Heart left ventricle (tissue), 16 donors: ENCODE data around the gene ZNF804A. TPM values are rescaled to one million over a fixed set of nuclear protein-coding genes. Genes with fewer than 3 reads are reported as not detected.

Experiments
- ATAC-seq, 4 donors: fragments of 200-7000 bp; cut with Tn5 transposase; one replicate each; pipeline ENCODE4 v1.9.1; 2020 to 2022; ENCODE audit warnings: moderate library complexity in 4 of 4, mild to moderate bottlenecking in 3 of 4, moderate number of reproducible peaks in 1 of 4
- DNase-seq, 5 donors: peaks; one replicate each; pipeline ENCODE4 v3.0.0-alpha.2; 2020
- H3K27ac ChIP-seq, 12 donors: fragments of 200-600 bp; sonication (generic) in 4 of 12; one replicate each; pipeline versions ENCODE4 v1.5.0 to v1.8.0; 2016 to 2022; ENCODE audit warnings: mild to moderate bottlenecking in 2 of 12
- H3K27me3 ChIP-seq, 9 donors: fragments of 200-600 bp; sonication (generic) in 2 of 9; one replicate each; pipeline versions ENCODE4 v1.5.1 to v1.8.0; 2016 to 2022; ENCODE audit warnings: mild to moderate bottlenecking in 3 of 9
- H3K36me3 ChIP-seq, 9 donors: fragments of 200-600 bp; sonication (generic) in 2 of 9; one replicate each; pipeline versions ENCODE4 v1.5.0 to v1.8.0; 2018 to 2022; ENCODE audit warnings: mild to moderate bottlenecking in 2 of 9
- H3K4me1 ChIP-seq, 12 donors: fragments of 200-600 bp; sonication (generic) in 4 of 12; one replicate each; pipeline versions ENCODE4 v1.5.0 to v1.8.0; 2016 to 2022; ENCODE audit warnings: mild to moderate bottlenecking in 3 of 12
- H3K4me3 ChIP-seq, 12 donors: fragments of 200-600 bp; sonication (generic) in 4 of 12; one replicate each; pipeline versions ENCODE4 v1.5.0 to v1.8.0; 2017 to 2022; ENCODE audit warnings: mild to moderate bottlenecking in 9 of 12, moderate library complexity in 4 of 12
- H3K9me3 ChIP-seq, 12 donors: fragments of 200-600 bp; sonication (generic) in 4 of 12; one replicate each; pipeline versions ENCODE4 v1.5.0 to v1.8.0; 2016 to 2022; ENCODE audit warnings: mild to moderate bottlenecking in 1 of 12
- POLR2A ChIP-seq, 2 donors: fragments of 450-650 bp; IDR thresholded peaks; one replicate each; pipeline ENCODE4 v1.6.1; 2017; ENCODE audit warnings: antibody characterized with exemption in 2 of 2, mild to moderate bottlenecking in 2 of 2, moderate library complexity in 2 of 2
- WGBS, 4 donors: extraction: QIAGEN DNeasy Blood & Tissue Kit in 2 of 4; methylation state at CpG; one replicate each; pipeline versions ENCODE4 v1.1.5 to v1.1.7; 2013 to 2018; 5-methylcytosine and 5-hydroxymethylcytosine counted together
- intact Hi-C, 10 donors: fragments of 100-400 bp; cut with DNase I; formaldehyde crosslinking; loops; one replicate each; pipeline versions ENCODE4 v1.11.1 to v1.14.2; 2022
- polyA plus RNA-seq, 2 donors: library from polyadenylated mRNA; stranded (reverse); fragments of 200-250 nt; gene quantifications; one replicate each; pipeline ENCODE4 v1.2.3, GENCODE V29; 2013
- total RNA-seq, 9 donors: library from RNA; depleted of rRNA in 2 of 9; stranded (reverse); fragments of >200 nt in 2 of 9; fragmentation: NEBNext Ultra II Directional in 3 of 9; extraction: Animal tissue kit (Norgen Biotek cat#: 25700) in 3 of 9; gene quantifications; one replicate each; pipeline versions ENCODE4 v1.1.0 to v1.2.4, GENCODE V29; 2016 to 2023
- TF ChIP-seq, protein P1 (sequence below), 12 donors: fragments of 200-600 bp; sonication (generic) in 4 of 12; IDR thresholded peaks; one replicate each; pipeline versions ENCODE4 v1.5.0 to v1.8.0; 2018 to 2022; ENCODE audit warnings: antibody characterized with exemption in 12 of 12, mild to moderate bottlenecking in 5 of 12
- donor health status: ischemic (EF 13 %, LVEDD 7.1; RV severe dilation, severe dysfunction).
- donor health status: healthy with polysubstance abuse.
- donor health status: DM: no; HTN: yes; CAD: no.
- donor health status: DM: no; HTN: no; CAD: no.
- donor health status: ischemic (EF 25% LVEDD 6.9; RV normal size, moderate dysfunction).
- donor health status: ischemic (EF 25% LVEDD 5.7; RV mildly dilated, moderate dysfunction).
- donor health status: healthy.
- donor health status: DM: yes; HTN: yes; CAD: no.
- donor health status: ischemic (EF 35%, LVEDD 5.7; RV mildly dilated, moderate dysfunction).
- donor health status: nonischemic (EF 11% LVEDD 7.7; RV severe dilation, severe dysfunction).
- donor health status: DM: yes; HTN: yes; CAD: no.
- donor health status: PGD.
- donor health status: ischemic (EF 29% LVEDD 5.4; RV normal size, mild dysfunction).
- donor health status: nonischemic (EF 23%, LVEDD 6.1; RV moderate dilation, normal function).

The ZNF804A gene
- total and polyA plus RNA-seq, 11 donors = 0.06 to 0.08 TPM; not detected in 9

DNA sequence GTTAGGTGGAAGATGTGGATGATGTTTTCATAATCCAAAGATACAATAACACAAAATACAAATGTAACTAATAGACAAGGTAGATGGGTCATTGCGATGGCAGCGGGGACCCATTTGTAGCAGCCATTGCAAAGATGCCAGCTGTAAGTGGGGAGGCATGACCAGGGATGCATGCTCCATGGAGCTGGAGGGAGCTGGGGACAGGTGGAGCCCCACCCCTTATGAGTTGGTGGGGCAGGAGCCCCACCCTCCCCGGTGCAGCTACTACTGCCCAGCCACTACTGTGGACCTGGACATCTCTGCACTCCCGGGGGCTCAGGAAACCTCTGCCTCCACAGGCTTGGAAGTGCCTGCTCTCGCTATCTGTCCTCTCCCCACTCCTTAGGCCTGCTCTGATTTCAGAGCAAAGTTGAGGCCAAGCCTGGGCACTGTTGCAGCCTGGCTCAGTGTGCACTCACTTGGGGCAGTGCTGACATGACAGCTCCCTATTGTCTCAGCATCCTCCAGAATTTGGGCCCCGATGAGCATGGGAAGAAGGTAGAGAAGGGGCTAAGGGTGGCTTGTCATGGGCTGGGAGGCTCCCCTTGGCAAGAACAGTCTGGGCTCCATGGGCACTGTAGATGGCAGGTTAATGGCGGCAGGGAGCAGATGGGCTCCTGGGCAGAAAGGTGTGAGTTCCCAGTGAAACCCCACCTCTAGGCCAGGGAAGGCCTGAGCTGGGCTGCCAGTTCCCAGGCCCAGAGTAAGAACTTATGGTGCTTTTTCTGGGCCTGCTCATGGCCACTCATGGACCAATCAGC lies 81.1 kb downstream of the ZNF804A start:
- Histone ChIP-seq H3K27me3 (no peaks in the 10 kb centered on the region), H3K27ac (no peak overlapping the region), H3K4me1 (no peaks in the 10 kb centered on the region), H3K36me3 (no peaks in the 10 kb centered on the region), H3K4me3 (no peak overlapping the region), H3K9me3 (peaks cover 0 to 7% (median 0%) of the 10 kb centered on the region in 12 donors)
- DNase-seq (no peak), ATAC-seq (no peak)
- TF ChIP-seq, protein P1, sequence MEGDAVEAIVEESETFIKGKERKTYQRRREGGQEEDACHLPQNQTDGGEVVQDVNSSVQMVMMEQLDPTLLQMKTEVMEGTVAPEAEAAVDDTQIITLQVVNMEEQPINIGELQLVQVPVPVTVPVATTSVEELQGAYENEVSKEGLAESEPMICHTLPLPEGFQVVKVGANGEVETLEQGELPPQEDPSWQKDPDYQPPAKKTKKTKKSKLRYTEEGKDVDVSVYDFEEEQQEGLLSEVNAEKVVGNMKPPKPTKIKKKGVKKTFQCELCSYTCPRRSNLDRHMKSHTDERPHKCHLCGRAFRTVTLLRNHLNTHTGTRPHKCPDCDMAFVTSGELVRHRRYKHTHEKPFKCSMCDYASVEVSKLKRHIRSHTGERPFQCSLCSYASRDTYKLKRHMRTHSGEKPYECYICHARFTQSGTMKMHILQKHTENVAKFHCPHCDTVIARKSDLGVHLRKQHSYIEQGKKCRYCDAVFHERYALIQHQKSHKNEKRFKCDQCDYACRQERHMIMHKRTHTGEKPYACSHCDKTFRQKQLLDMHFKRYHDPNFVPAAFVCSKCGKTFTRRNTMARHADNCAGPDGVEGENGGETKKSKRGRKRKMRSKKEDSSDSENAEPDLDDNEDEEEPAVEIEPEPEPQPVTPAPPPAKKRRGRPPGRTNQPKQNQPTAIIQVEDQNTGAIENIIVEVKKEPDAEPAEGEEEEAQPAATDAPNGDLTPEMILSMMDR (IDR thresholded peaks at IDR 0.05) = no peak
- TF ChIP-seq POLR2A (IDR thresholded peaks at IDR 0.05) = no peak
- intact Hi-C loops = no loop called here
- 78 to 94% (median 93%) methylated on average over 5 to 7 of the region's 7 CpGs for WGBS, 4 donors

DNA sequence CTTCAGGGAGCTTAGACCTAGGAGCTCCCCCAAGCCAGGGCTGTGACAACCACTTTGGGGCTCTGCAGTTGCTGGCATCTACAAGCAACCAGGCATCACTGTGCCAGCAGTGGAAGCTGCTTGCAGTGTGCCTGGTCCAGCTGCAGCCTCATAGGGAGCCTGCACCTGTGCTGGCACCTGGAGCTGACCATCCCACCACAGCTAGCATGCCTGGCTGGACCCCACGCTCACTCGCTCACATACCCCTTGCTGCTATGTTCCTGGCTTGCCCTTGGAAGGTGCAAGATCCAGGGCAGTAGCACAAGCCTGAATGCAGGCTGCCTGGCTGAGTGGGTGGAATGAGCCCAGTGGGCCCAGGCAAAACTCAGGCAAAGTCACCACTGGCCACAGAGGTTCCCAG lies 82.5 kb downstream of the ZNF804A start:
- H3K27me3 ChIP-seq = no peaks in the 10 kb centered on the region
- peaks cover 0 to 7% (median 0%) of the 10 kb centered on the region in 12 donors for H3K9me3 ChIP-seq
- no peak overlapping the region for H3K27ac ChIP-seq
- TF ChIP-seq, protein P1 (IDR thresholded peaks at IDR 0.05) = no peak
- no peak for TF ChIP-seq POLR2A (IDR thresholded peaks at IDR 0.05)
- 83 to 93% (median 91%) methylated on average over 2 of the region's 2 CpGs for WGBS, 4 donors
- no peak overlapping the region for H3K4me3 ChIP-seq
- ATAC-seq (no peak), DNase-seq (no peak)
- no peaks in the 10 kb centered on the region for H3K4me1 ChIP-seq
- intact Hi-C loops = no loop called here
- no peaks in the 10 kb centered on the region for H3K36me3 ChIP-seq

DNA sequence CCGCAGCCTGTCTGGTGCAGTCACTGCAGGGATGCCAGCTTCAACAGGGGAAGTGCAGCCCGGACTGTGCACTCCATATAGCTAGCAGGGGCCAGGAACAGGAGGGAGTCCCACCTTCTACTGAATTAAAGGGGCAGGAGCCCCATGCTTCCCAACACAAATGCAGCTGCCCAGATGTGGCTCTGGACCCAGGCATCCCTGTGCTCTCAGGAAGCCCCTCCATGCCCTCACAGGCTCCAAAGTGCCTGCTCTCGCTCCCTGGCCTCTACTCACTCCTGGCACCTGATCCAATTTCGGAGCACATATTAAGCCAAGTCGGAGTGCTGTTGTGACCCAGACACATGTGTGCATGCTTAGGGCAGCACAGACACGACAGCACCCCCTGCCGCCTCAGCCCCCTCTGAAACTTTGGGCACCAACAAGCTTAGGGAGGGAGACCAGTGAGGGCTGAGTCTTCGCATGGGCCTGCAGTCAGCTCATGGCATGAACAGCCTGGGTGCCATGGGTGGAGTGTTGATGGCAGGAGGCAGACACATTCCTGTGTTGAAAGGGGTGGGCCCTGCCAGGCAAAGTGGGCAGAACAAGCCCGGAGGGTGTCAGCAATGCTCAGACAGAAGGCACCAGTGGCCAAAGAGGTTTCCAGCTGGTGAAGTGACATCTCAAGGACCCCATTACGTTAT lies 83.5 kb downstream of the ZNF804A start:
- ATAC-seq (no peak), DNase-seq (no peak)
- 67 to 79% (median 70%) methylated on average over 10 of the region's 10 CpGs for WGBS, 4 donors
- Histone ChIP-seq H3K4me3 (no peak overlapping the region), H3K36me3 (no peaks in the 10 kb centered on the region), H3K9me3 (peaks cover 0 to 7% (median 0%) of the 10 kb centered on the region in 12 donors), H3K27ac (no peak overlapping the region), H3K4me1 (no peaks in the 10 kb centered on the region), H3K27me3 (no peaks in the 10 kb centered on the region)
- intact Hi-C loops = no loop called here
- TF ChIP-seq POLR2A (IDR thresholded peaks at IDR 0.05) = no peak
- TF ChIP-seq, protein P1 (IDR thresholded peaks at IDR 0.05) = no peak

DNA sequence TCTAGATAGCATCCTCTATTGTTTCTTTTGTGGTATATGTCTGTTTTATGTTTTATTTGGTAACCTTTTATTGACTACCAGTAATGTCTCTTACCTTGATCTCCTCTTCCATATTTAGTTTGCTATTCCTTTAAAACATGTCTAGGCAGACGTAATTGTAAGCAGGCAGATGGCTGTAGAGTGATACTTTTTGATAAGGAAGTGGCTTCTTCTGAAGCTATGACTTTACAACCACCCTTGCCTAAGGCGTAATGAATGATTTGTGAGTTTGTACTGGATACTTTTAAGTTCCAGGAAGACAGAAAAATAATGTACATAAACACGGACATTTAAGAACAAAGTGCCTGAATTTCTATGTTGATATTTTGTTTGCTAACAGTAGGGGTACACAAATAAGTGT lies 85.6 kb downstream of the ZNF804A start:
- ATAC-seq (no peak), DNase-seq (no peak)
- WGBS, 4 donors = 44 to 70% (median 62%) methylated on average over 3 of the region's 3 CpGs
- no peaks in the 10 kb centered on the region for H3K36me3 ChIP-seq
- peaks cover 0 to 7% (median 0%) of the 10 kb centered on the region in 12 donors for H3K9me3 ChIP-seq
- H3K27ac ChIP-seq = no peak overlapping the region
- intact Hi-C loops = no loop called here
- no peaks in the 10 kb centered on the region for H3K4me1 ChIP-seq
- TF ChIP-seq, protein P1 (IDR thresholded peaks at IDR 0.05) = no peak
- no peak for TF ChIP-seq POLR2A (IDR thresholded peaks at IDR 0.05)
- no peak overlapping the region for H3K4me3 ChIP-seq
- no peaks in the 10 kb centered on the region for H3K27me3 ChIP-seq
